ENCODE results near the gene ZKSCAN3. TPM values are rescaled to one million over a fixed set of nuclear protein-coding genes. Genes with fewer than 3 reads are reported as not detected.
A peak's percentile ranks its signal among the peaks of the same experiment; 100 is the strongest.
"Not testable (repeated sequence)": the region's sequence is repeated elsewhere in the genome, so short reads cannot be mapped to it uniquely, and the experiment has no call there.

ZKSCAN3 gene
- total and polyA plus RNA-seq, 4 donors, result 1.1 to 13.2 (median 3.1) TPM

- peak overlapping the region; percentile 71 to 94 for H3K27ac ChIP-seq (ENCODE audit: low read depth in 1 of 2, low read length in 1 of 2)
- peak overlapping the region; percentile 53 for H3K4me3 ChIP-seq
- H3K9me3 ChIP-seq (ENCODE audit: control insufficient read depth in 4 of 4, insufficient read depth in 3 of 4, low read length in 3 of 4), result no peaks in the 10 kb centered on the region
- H3K4me1 ChIP-seq (ENCODE audit: control insufficient read depth in 5 of 5, insufficient read depth in 5 of 5, low read length in 5 of 5), result peaks cover 0 to 18% (median 6%) of the 10 kb centered on the region in 5 donors
- H3K27me3 ChIP-seq (ENCODE audit: control insufficient read depth in 3 of 3, insufficient read depth in 3 of 3, low read length in 2 of 3), result no peaks in the 10 kb centered on the region
- H3K36me3 ChIP-seq (ENCODE audit: control insufficient read depth in 4 of 4, insufficient read depth in 4 of 4, low read length in 4 of 4), result peaks cover 0 to 6% (median 0%) of the 10 kb centered on the region in 4 donors
- ATAC-seq (ENCODE audit: insufficient read depth, low FRiP score) (peak; percentile 85), DNase-seq (peak; percentile 85 to 97 (median 95))
- H3K9ac ChIP-seq (ENCODE audit: insufficient read depth in 1 of 2, low read length in 2 of 2), result peak overlapping the region; percentile 75 to 94
- peak; percentile 88 for TF ChIP-seq CTCF (IDR thresholded peaks at IDR 0.05; ENCODE audit: control extremely low read depth, extremely low read depth)
- WGBS, 2 donors, result 4 to 8% methylated on average over 19 of the region's 19 CpGs
Measured at GRCh38 chr6:28355743-28356665, 6.3 kb downstream of the ZKSCAN3 start.

- Histone ChIP-seq H3K4me1 (ENCODE audit: control insufficient read depth in 5 of 5, insufficient read depth in 5 of 5, low read length in 5 of 5) (peaks cover 0 to 16% (median 3%) of the 10 kb centered on the region in 5 donors), H3K27me3 (ENCODE audit: control insufficient read depth in 3 of 3, insufficient read depth in 3 of 3, low read length in 2 of 3) (no peaks in the 10 kb centered on the region), H3K9ac (ENCODE audit: insufficient read depth in 1 of 2, low read length in 2 of 2) (peak overlapping the region in 1 of 2 donors; percentile 54), H3K4me3 (no peak overlapping the region), H3K36me3 (ENCODE audit: control insufficient read depth in 4 of 4, insufficient read depth in 4 of 4, low read length in 4 of 4) (peaks cover 0 to 6% (median under 1%) of the 10 kb centered on the region in 4 donors), H3K27ac (ENCODE audit: low read depth in 1 of 2, low read length in 1 of 2) (peak overlapping the region in 1 of 2 donors; percentile 81), H3K9me3 (ENCODE audit: control insufficient read depth in 4 of 4, insufficient read depth in 3 of 4, low read length in 3 of 4) (no peaks in the 10 kb centered on the region)
- DNase-seq, result no peak
- WGBS, 2 donors, result 70 to 81% methylated on average over 7 of the region's 7 CpGs
- no peak for ATAC-seq (ENCODE audit: insufficient read depth, low FRiP score)
- no peak for TF ChIP-seq CTCF (IDR thresholded peaks at IDR 0.05; ENCODE audit: control extremely low read depth, extremely low read depth)
Measured at GRCh38 chr6:28356666-28357020, 6.9 kb downstream of the ZKSCAN3 start.

GRCh38 chr6:28357036-28357435, 7.3 kb downstream of the ZKSCAN3 start:
- ATAC-seq (ENCODE audit: insufficient read depth, low FRiP score) (no peak), DNase-seq (no peak)
- Histone ChIP-seq H3K4me1 (ENCODE audit: control insufficient read depth in 5 of 5, insufficient read depth in 5 of 5, low read length in 5 of 5) (peaks cover 0 to 16% (median 3%) of the 10 kb centered on the region in 5 donors), H3K36me3 (ENCODE audit: control insufficient read depth in 4 of 4, insufficient read depth in 4 of 4, low read length in 4 of 4) (peaks cover 0 to 6% (median 2%) of the 10 kb centered on the region in 4 donors), H3K4me3 (no peak overlapping the region), H3K27me3 (ENCODE audit: control insufficient read depth in 3 of 3, insufficient read depth in 3 of 3, low read length in 2 of 3) (no peaks in the 10 kb centered on the region), H3K9me3 (ENCODE audit: control insufficient read depth in 4 of 4, insufficient read depth in 3 of 4, low read length in 3 of 4) (no peaks in the 10 kb centered on the region), H3K9ac (ENCODE audit: insufficient read depth in 1 of 2, low read length in 2 of 2) (no peak overlapping the region), H3K27ac (ENCODE audit: low read depth in 1 of 2, low read length in 1 of 2) (no peak overlapping the region)
- no peak for TF ChIP-seq CTCF (IDR thresholded peaks at IDR 0.05; ENCODE audit: control extremely low read depth, extremely low read depth)
- WGBS, 2 donors, result 34 to 53% methylated on average over 6 of the region's 6 CpGs

- H3K27ac ChIP-seq (ENCODE audit: low read depth in 1 of 2, low read length in 1 of 2); H3K4me3 ChIP-seq; DNase-seq; ATAC-seq (ENCODE audit: insufficient read depth, low FRiP score); H3K27me3 ChIP-seq (ENCODE audit: control insufficient read depth in 3 of 3, insufficient read depth in 3 of 3, low read length in 2 of 3); H3K9ac ChIP-seq (ENCODE audit: insufficient read depth in 1 of 2, low read length in 2 of 2); H3K9me3 ChIP-seq (ENCODE audit: control insufficient read depth in 4 of 4, insufficient read depth in 3 of 4, low read length in 3 of 4): not testable (repeated sequence)
- Histone ChIP-seq H3K4me1 (ENCODE audit: control insufficient read depth in 5 of 5, insufficient read depth in 5 of 5, low read length in 5 of 5) (peaks cover 0 to 13% (median 3%) of the 10 kb centered on the region in 5 donors), H3K36me3 (ENCODE audit: control insufficient read depth in 4 of 4, insufficient read depth in 4 of 4, low read length in 4 of 4) (peaks cover 0 to 16% (median 7%) of the 10 kb centered on the region in 4 donors)
- 95 to 96% methylated on average over 13 to 14 of the region's 16 CpGs for WGBS, 2 donors
Measured at GRCh38 chr6:28359562-28359961, 9.8 kb downstream of the ZKSCAN3 start.
